OCI-LY1 (cell line): ENCODE measurements around the gene FBXW11.

Experiments used
- H2AFZ ChIP-seq: fragments of 200-600 bp; sonication (generic), shearing (Covaris generic); 2 replicates; pipeline ENCODE4 v1.6.0; 2014; ENCODE audit warnings: antibody characterized with exemption, mild to moderate bottlenecking, low read length
- H3F3A ChIP-seq: fragments of 200-600 bp; sonication (generic), shearing (Covaris generic); 2 replicates; pipeline ENCODE4 v1.6.0; 2014; ENCODE audit warnings: mild to moderate bottlenecking, antibody characterized with exemption, low read length, moderate library complexity; ENCODE audit not compliant: insufficient read depth
- H3K27ac ChIP-seq: fragments of 200-600 bp; sonication (generic); 2 replicates; pipeline ENCODE4 v1.5.1; 2014; ENCODE audit warnings: low read length, mixed run types, mild to moderate bottlenecking, low read depth; ENCODE audit not compliant: poor library complexity, severe bottlenecking
- H3K27me3 ChIP-seq: fragments of 200-600 bp; sonication (generic); 2 replicates; pipeline ENCODE4 v1.6.0; 2014; ENCODE audit warnings: antibody characterized with exemption, mild to moderate bottlenecking, low read length, moderate library complexity; ENCODE audit not compliant: insufficient read depth
- H3K36me3 ChIP-seq: fragments of 200-600 bp; sonication (generic); 2 replicates; pipeline ENCODE4 v1.6.1; 2014; ENCODE audit warnings: mild to moderate bottlenecking, antibody characterized with exemption, low read length, moderate library complexity, mixed read lengths; ENCODE audit not compliant: insufficient read depth
- H3K4me1 ChIP-seq: fragments of 200-600 bp; sonication (generic); 2 replicates; pipeline ENCODE4 v1.5.1; 2014; ENCODE audit warnings: mild to moderate bottlenecking, low read length, moderate library complexity; ENCODE audit not compliant: insufficient read depth, severe bottlenecking
- H3K4me2 ChIP-seq: fragments of 200-600 bp; sonication (generic), shearing (Covaris generic); 2 replicates; pipeline ENCODE4 v1.6.1; 2014; ENCODE audit warnings: low read length
- H3K4me3 ChIP-seq: fragments of 200-600 bp; sonication (generic); 2 replicates; pipeline ENCODE4 v1.5.1; 2014; ENCODE audit warnings: low read length, low read depth, mild to moderate bottlenecking, mixed read lengths; ENCODE audit not compliant: poor library complexity, severe bottlenecking
- H3K79me2 ChIP-seq: fragments of 200-600 bp; shearing (Covaris generic); 2 replicates; pipeline ENCODE4 v1.6.1; 2016; ENCODE audit warnings: mixed run types, low read length, mixed read lengths; ENCODE audit not compliant: insufficient read depth
- H3K9ac ChIP-seq: fragments of 200-600 bp; sonication (generic), shearing (Covaris generic); 2 replicates; pipeline ENCODE4 v1.6.1; 2014; ENCODE audit warnings: mild to moderate bottlenecking, low read length, mixed read lengths
- H3K9me2 ChIP-seq: fragments of 200-600 bp; sonication (generic), shearing (Covaris generic); 2 replicates; pipeline ENCODE4 v1.6.1; 2014; ENCODE audit warnings: low read depth, mild to moderate bottlenecking, low read length, mixed read lengths
- H3K9me3 ChIP-seq: fragments of 200-600 bp; shearing (Covaris generic); 2 replicates; pipeline ENCODE4 v1.6.1; 2014; ENCODE audit warnings: low read length, mixed read lengths
- H4K20me1 ChIP-seq: fragments of 200-600 bp; sonication (generic), shearing (Covaris generic); 2 replicates; pipeline ENCODE4 v1.6.0; 2016; ENCODE audit warnings: mild to moderate bottlenecking, low read length; ENCODE audit not compliant: insufficient read depth
- EZH2 ChIP-seq: fragments of 200-600 bp; sonication (generic), shearing (Covaris generic); IDR thresholded peaks from 2 replicates; pipeline ENCODE4 v1.8.0; 2017; ENCODE audit warnings: borderline replicate concordance, mixed run types, mild to moderate bottlenecking, antibody characterized with exemption, low read length, moderate library complexity, mixed read lengths
- TF ChIP-seq, protein P1 (sequence below): fragments of 200-600 bp; sonication (generic), shearing (Covaris generic); IDR thresholded peaks from 2 replicates; pipeline ENCODE4 v1.5.1; 2017; ENCODE audit warnings: mild to moderate bottlenecking, antibody characterized with exemption, low read length, moderate library complexity, mixed read lengths

FBXW11 gene

DNA sequence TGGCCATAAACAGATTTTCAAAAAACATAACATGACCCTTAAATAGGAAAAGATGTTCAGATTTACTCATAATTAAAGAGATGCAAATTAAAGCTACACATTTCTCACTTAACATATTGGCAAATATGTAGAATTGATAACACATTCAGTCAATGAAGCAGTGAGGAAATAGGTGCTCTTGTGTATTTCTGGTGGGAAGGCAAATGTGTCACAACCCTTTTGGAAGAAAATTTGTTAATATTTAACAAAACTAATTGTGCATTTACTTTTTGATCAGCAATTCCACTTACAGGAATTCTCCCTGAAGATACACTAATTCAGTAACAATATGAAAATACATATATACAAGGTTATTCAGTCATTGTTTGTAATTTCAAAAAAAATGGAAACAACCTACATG is 68.1 kb downstream of the FBXW11 start:
- Histone ChIP-seq H3K4me1 (peaks cover 13% of the 10 kb centered on the region), H4K20me1 (no peaks in the 10 kb centered on the region), H3K27me3 (no peaks in the 10 kb centered on the region), H3K36me3 (no peaks in the 10 kb centered on the region), H3F3A (no peaks in the 10 kb centered on the region), H3K79me2 (peaks cover 19% of the 10 kb centered on the region), H3K4me2 (no peak overlapping the region), H3K9me3 (no peaks in the 10 kb centered on the region), H3K27ac (no peak overlapping the region), H3K9ac (no peak overlapping the region), H3K9me2 (no peaks in the 10 kb centered on the region), H3K4me3 (no peak overlapping the region), H2AFZ (no peak overlapping the region)
- no peak for TF ChIP-seq EZH2
- TF ChIP-seq, protein P1, sequence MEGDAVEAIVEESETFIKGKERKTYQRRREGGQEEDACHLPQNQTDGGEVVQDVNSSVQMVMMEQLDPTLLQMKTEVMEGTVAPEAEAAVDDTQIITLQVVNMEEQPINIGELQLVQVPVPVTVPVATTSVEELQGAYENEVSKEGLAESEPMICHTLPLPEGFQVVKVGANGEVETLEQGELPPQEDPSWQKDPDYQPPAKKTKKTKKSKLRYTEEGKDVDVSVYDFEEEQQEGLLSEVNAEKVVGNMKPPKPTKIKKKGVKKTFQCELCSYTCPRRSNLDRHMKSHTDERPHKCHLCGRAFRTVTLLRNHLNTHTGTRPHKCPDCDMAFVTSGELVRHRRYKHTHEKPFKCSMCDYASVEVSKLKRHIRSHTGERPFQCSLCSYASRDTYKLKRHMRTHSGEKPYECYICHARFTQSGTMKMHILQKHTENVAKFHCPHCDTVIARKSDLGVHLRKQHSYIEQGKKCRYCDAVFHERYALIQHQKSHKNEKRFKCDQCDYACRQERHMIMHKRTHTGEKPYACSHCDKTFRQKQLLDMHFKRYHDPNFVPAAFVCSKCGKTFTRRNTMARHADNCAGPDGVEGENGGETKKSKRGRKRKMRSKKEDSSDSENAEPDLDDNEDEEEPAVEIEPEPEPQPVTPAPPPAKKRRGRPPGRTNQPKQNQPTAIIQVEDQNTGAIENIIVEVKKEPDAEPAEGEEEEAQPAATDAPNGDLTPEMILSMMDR: no peak

DNA sequence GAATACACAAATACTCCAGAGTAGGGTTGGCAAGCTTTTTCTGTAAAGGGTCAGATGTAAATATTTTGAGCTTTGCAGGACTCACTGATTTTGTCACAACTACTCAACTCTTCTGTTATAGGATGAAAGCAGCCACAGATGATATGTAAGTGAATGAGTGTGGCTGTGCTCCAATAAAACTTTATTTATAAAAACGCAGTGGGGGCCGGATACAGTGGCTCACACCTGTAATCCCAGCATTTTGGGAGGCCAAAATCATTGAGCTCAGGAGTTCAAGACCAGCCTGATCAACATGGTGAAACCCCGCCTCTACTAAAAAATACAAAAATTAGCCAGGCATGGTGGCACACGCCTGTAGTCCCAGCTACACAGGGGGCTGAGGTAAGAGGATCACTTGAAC is 69.1 kb downstream of the FBXW11 start:
- TF ChIP-seq, protein P1: no peak
- TF ChIP-seq EZH2: no peak
- no peak overlapping the region for H3K4me2 ChIP-seq
- H3K9me3 ChIP-seq: no peaks in the 10 kb centered on the region; the same call in 1 of the 2 replicates
- H3K27me3 ChIP-seq: no peaks in the 10 kb centered on the region
- no peaks in the 10 kb centered on the region for H3K36me3 ChIP-seq
- no peaks in the 10 kb centered on the region for H3K9me2 ChIP-seq
- H3K4me3 ChIP-seq: no peak overlapping the region
- H3K27ac ChIP-seq: no peak overlapping the region
- no peaks in the 10 kb centered on the region for H3F3A ChIP-seq
- H3K4me1 ChIP-seq: peaks cover 4% of the 10 kb centered on the region
- H2AFZ ChIP-seq: no peak overlapping the region
- peaks cover 19% of the 10 kb centered on the region for H3K79me2 ChIP-seq
- no peaks in the 10 kb centered on the region for H4K20me1 ChIP-seq
- H3K9ac ChIP-seq: no peak overlapping the region

DNA sequence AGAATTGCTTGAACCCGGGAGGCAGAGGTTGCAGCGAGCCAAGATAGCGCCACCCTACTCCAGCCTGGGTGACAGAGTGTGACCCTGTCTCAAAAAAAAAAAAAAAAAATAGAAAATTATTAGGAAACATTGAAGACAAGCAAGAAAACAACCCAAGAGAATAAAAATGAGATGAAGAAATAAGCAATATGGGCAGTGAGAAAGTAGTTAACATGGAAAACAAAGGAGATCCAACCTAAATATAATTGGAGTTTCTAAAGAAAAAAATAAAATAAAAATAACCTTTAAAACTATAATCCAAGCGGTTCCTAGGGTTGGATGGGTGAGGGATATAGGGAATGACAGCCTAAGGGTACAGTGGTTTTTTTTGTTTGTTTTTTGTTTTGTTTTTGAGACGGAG is 71.9 kb downstream of the FBXW11 start:
- Histone ChIP-seq H3K9me3 (no peaks in the 10 kb centered on the region; the same call in 1 of the 2 replicates), H3F3A (0 out of 2 replicates have a peak, but pooled peaks cover 4% of the 10 kb centered on the region), H3K27ac (no peak overlapping the region), H4K20me1 (no peaks in the 10 kb centered on the region), H3K9ac (no peak overlapping the region), H3K4me2 (no peak overlapping the region), H3K4me1 (no peaks in the 10 kb centered on the region), H3K27me3 (no peaks in the 10 kb centered on the region), H3K79me2 (peaks cover 27% of the 10 kb centered on the region), H3K36me3 (no peaks in the 10 kb centered on the region), H3K9me2 (no peaks in the 10 kb centered on the region), H2AFZ (no peak overlapping the region), H3K4me3 (no peak overlapping the region)
- TF ChIP-seq, protein P1: no peak
- TF ChIP-seq EZH2: no peak
